Body of pancreas (tissue), 4 donors: ENCODE results near the gene GOLPH3L. TPM values are rescaled to one million over a fixed set of nuclear protein-coding genes. Genes with fewer than 3 reads are reported as not detected.

Source experiments
- ATAC-seq: fragments of 150-250 bp; one replicate; pipeline ENCODE4 v1.9.1; 2016
- DNase-seq, 4 donors: peaks; one replicate each; pipeline ENCODE4 v3.0.0-alpha.2; 2019
- H3K27ac ChIP-seq, 4 donors: fragments of 200-600 bp; sonication (generic); 1 replicate in 3 of 4; 2 replicates in 1 of 4; pipeline versions ENCODE4 v1.5.1 to v1.6.1; 2016 to 2019; ENCODE audit warnings: mild to moderate bottlenecking in 1 of 4, mixed read lengths in 1 of 4, moderate library complexity in 1 of 4
- H3K27me3 ChIP-seq, 2 donors: fragments of 200-600 bp; sonication (generic); one replicate each; pipeline ENCODE4 v1.6.0; 2016; ENCODE audit warnings: mild to moderate bottlenecking in 1 of 2
- H3K36me3 ChIP-seq, 2 donors: fragments of 200-600 bp; sonication (generic); replicated peaks in 1 of 2; 2 replicates each; pipeline ENCODE4 v1.5.1; 2016; ENCODE audit warnings: low read depth in 2 of 2; ENCODE audit not compliant: insufficient read depth in 1 of 2
- H3K4me1 ChIP-seq: fragments of 200-600 bp; sonication (generic); one replicate; pipeline ENCODE4 v1.6.0; 2016
- H3K4me3 ChIP-seq, 2 donors: fragments of 200-600 bp; sonication (generic); 1 replicate in 1 of 2; 2 replicates in 1 of 2; pipeline ENCODE4 v1.5.1; 2016 to 2019
- H3K9me3 ChIP-seq, 3 donors: fragments of 200-600 bp; sonication (generic); 1 replicate in 2 of 3; 2 replicates in 1 of 3; pipeline ENCODE4 v1.5.1; 2016
- POLR2A ChIP-seq, 3 donors: fragments of 450-650 bp; IDR thresholded peaks; one replicate each; pipeline ENCODE4 v1.6.1; 2016; ENCODE audit warnings: antibody characterized with exemption in 3 of 3, mild to moderate bottlenecking in 2 of 3
- WGBS, 2 donors: methylation state at CpG; one replicate each; pipeline ENCODE4 v1.1.5; 2017; 5-methylcytosine and 5-hydroxymethylcytosine counted together
- intact Hi-C: fragments of 100-400 bp; cut with DNase I; formaldehyde crosslinking; loops from one replicate; pipeline ENCODE4 v1.15.1; 2023
- total RNA-seq, 2 donors: library from RNA; depleted of rRNA; stranded (reverse); fragments of >200 nt; gene quantifications; one replicate each; pipeline ENCODE4 v1.1.0, GENCODE V29; 2016
- TF ChIP-seq, protein P1 (sequence below), 7 experiments: fragments of 450-650 bp in 4 of 7; fragments of 200-600 bp in 3 of 7; sonication (generic) in 3 of 7; IDR thresholded peaks; one replicate each; pipeline ENCODE4 v1.5.1; 2016 to 2019; ENCODE audit warnings: antibody characterized with exemption in 7 of 7

Gene GOLPH3L
- total RNA-seq, 2 donors from 2014 or later = 14.5 to 14.8 TPM

DNA sequence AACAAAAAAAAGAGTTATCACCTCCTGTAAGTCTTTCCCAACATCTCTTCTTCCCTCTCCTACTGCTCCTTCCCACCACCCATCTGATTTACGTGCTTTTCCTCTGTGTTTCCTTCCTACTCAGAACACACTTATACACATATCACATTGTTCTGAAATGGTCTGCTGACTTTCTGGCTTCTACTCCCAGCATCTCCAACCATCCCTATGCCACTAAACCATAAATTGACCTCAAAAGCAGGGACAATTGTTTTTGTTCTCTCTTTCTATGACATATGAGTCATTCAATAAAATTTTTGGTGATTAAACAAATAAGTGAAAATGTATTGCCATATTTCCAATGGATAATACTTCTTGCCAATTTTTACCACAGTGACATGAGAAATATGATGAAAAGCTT, 8.2 kb downstream of the GOLPH3L start:
- TF ChIP-seq POLR2A (IDR thresholded peaks at IDR 0.05) = no peak
- TF ChIP-seq, protein P1, sequence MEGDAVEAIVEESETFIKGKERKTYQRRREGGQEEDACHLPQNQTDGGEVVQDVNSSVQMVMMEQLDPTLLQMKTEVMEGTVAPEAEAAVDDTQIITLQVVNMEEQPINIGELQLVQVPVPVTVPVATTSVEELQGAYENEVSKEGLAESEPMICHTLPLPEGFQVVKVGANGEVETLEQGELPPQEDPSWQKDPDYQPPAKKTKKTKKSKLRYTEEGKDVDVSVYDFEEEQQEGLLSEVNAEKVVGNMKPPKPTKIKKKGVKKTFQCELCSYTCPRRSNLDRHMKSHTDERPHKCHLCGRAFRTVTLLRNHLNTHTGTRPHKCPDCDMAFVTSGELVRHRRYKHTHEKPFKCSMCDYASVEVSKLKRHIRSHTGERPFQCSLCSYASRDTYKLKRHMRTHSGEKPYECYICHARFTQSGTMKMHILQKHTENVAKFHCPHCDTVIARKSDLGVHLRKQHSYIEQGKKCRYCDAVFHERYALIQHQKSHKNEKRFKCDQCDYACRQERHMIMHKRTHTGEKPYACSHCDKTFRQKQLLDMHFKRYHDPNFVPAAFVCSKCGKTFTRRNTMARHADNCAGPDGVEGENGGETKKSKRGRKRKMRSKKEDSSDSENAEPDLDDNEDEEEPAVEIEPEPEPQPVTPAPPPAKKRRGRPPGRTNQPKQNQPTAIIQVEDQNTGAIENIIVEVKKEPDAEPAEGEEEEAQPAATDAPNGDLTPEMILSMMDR (IDR thresholded peaks at IDR 0.05) = no peak
- Histone ChIP-seq H3K4me3 (no peak overlapping the region), H3K9me3 (no peaks in the 10 kb centered on the region), H3K27ac (no peak overlapping the region), H3K36me3 (peaks cover 0 to 11% of the 10 kb centered on the region in 2 donors), H3K27me3 (no peaks in the 10 kb centered on the region), H3K4me1 (peaks cover 14% of the 10 kb centered on the region)
- no peak for ATAC-seq
- no peak for DNase-seq
- intact Hi-C loops = loop anchor here (10.0 kb wide), 1 partner anchor 224 kb away; no protein-coding TSS in a partner anchor
- 79 to 80% methylated on average over 1 of the region's 1 CpG for WGBS, 2 donors

GRCh38 chr1:150686275-150686674, 10.7 kb downstream of the GOLPH3L start:
- intact Hi-C loops = loop anchor here (10.0 kb wide), 1 partner anchor 221 kb away; no protein-coding TSS in a partner anchor
- DNase-seq = no peak
- no peak for TF ChIP-seq POLR2A (IDR thresholded peaks at IDR 0.05)
- TF ChIP-seq, protein P1 (IDR thresholded peaks at IDR 0.05) = no peak
- no peaks in the 10 kb centered on the region for H3K4me1 ChIP-seq
- no peak for ATAC-seq
- H3K27ac ChIP-seq = no peak overlapping the region
- peaks cover 0 to 5% of the 10 kb centered on the region in 2 donors for H3K36me3 ChIP-seq
- no peaks in the 10 kb centered on the region for H3K27me3 ChIP-seq
- H3K9me3 ChIP-seq = no peaks in the 10 kb centered on the region
- 94 to 96% methylated on average over 3 of the region's 3 CpGs for WGBS, 2 donors
- H3K4me3 ChIP-seq = no peak overlapping the region

GRCh38 chr1:150683914-150684313, 13.0 kb downstream of the GOLPH3L start:
- TF ChIP-seq, protein P1 (IDR thresholded peaks at IDR 0.05) = no peak
- TF ChIP-seq POLR2A (IDR thresholded peaks at IDR 0.05) = no peak
- Histone ChIP-seq H3K4me3 (no peak overlapping the region), H3K27ac (no peak overlapping the region), H3K27me3 (no peaks in the 10 kb centered on the region), H3K9me3 (no peaks in the 10 kb centered on the region), H3K4me1 (no peaks in the 10 kb centered on the region), H3K36me3 (peaks cover 0 to 5% of the 10 kb centered on the region in 2 donors)
- intact Hi-C loops = loop anchor here (10.0 kb wide), 1 partner anchor 219 kb away; no protein-coding TSS in a partner anchor
- ATAC-seq (no peak), DNase-seq (no peak)
- 72 to 94% methylated on average over 1 of the region's 1 CpG for WGBS, 2 donors

DNA sequence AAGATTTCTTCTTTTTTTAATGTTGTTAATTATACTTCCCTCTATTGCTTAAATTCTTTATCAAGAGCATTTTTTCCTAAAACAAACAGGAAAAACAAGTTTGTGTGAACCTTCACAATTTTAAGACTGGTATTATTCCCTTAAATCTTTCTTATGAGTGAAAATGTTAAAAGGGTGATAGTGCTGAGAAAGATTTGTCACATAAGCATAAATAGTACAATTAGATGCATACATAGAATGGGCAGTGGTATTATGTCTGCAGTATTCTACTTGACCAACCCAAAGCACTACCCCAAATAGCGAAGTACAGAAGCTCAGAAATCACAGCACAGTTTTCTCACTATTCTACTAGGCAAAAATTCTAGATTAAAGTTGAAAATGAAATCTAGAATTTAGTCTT, 18.0 kb downstream of the GOLPH3L start:
- Histone ChIP-seq H3K27ac (no peak overlapping the region), H3K4me3 (no peak overlapping the region), H3K4me1 (no peaks in the 10 kb centered on the region), H3K9me3 (no peaks in the 10 kb centered on the region), H3K27me3 (no peaks in the 10 kb centered on the region), H3K36me3 (no peaks in the 10 kb centered on the region)
- intact Hi-C loops = no loop called here
- TF ChIP-seq, protein P1 (IDR thresholded peaks at IDR 0.05) = no peak
- WGBS, 2 donors = 100% methylated on average over 1 of the region's 1 CpG
- DNase-seq (no peak), ATAC-seq (no peak)

- intact Hi-C loops = no loop called here
- 93 to 98% methylated on average over 4 of the region's 4 CpGs for WGBS, 2 donors
Observed at GRCh38 chr1:150674881-150675280, 22.1 kb downstream of the GOLPH3L start.

More at GRCh38 chr1:150674881-150675280, 22.1 kb downstream of the GOLPH3L start:
- Histone ChIP-seq H3K36me3 (no peaks in the 10 kb centered on the region), H3K9me3 (no peaks in the 10 kb centered on the region), H3K4me1 (no peaks in the 10 kb centered on the region), H3K4me3 (no peak overlapping the region), H3K27me3 (no peaks in the 10 kb centered on the region), H3K27ac (no peak overlapping the region)
- DNase-seq = no peak
- TF ChIP-seq POLR2A (IDR thresholded peaks at IDR 0.05) = no peak
- TF ChIP-seq, protein P1 (IDR thresholded peaks at IDR 0.05) = no peak
- no peak for ATAC-seq
